Mesenchymal stem cell (in vitro differentiated cells and primary cell): Measurements from ENCODE around the gene SNAP23.
A peak's percentile ranks its signal among the peaks of the same experiment; 100 is the strongest.
"Not testable (repeated sequence)": the region's sequence is repeated elsewhere in the genome, so short reads cannot be mapped to it uniquely, and the experiment has no call there.

ENCODE experiments used
- DNase-seq: peaks from one replicate; pipeline ENCODE4 v3.0.0-alpha.2; 2013
- H2AFZ ChIP-seq: one replicate; pipeline ENCODE4 v1.6.1; 2013; ENCODE audit warnings: low read depth, mild to moderate bottlenecking, control low read depth, inconsistent platforms, low read length, moderate library complexity
- H2AK5ac ChIP-seq: 2 replicates; pipeline ENCODE4 v1.6.1; 2013; ENCODE audit warnings: low read length, moderate library complexity, mild to moderate bottlenecking, inconsistent platforms; ENCODE audit not compliant: severe bottlenecking
- H2BK120ac ChIP-seq: one replicate; pipeline ENCODE4 v1.6.1; 2013; ENCODE audit warnings: low read depth, mild to moderate bottlenecking, inconsistent platforms, low read length, moderate library complexity
- H2BK12ac ChIP-seq, 2 experiments: one replicate each; pipeline ENCODE4 v1.6.1; 2013; ENCODE audit warnings: inconsistent platforms in 2 of 2, low read length in 2 of 2, mild to moderate bottlenecking in 2 of 2, moderate library complexity in 2 of 2, control low read depth in 1 of 2
- H2BK15ac ChIP-seq: one replicate; pipeline ENCODE4 v1.6.1; 2013; ENCODE audit warnings: mild to moderate bottlenecking, low read depth, inconsistent platforms; ENCODE audit not compliant: poor library complexity, severe bottlenecking
- H2BK5ac ChIP-seq: 2 replicates; pipeline ENCODE4 v1.6.1; 2013; ENCODE audit warnings: low read depth, mild to moderate bottlenecking, low read length, control low read depth, inconsistent platforms; ENCODE audit not compliant: poor library complexity, severe bottlenecking
- H3K14ac ChIP-seq, 2 experiments: one replicate each; pipeline ENCODE4 v1.6.1; 2013; ENCODE audit warnings: inconsistent platforms in 2 of 2, low read length in 2 of 2, control low read depth in 1 of 2, mild to moderate bottlenecking in 1 of 2, moderate library complexity in 1 of 2
- H3K18ac ChIP-seq, 2 experiments: one replicate each; pipeline ENCODE4 v1.6.1; 2013; ENCODE audit warnings: inconsistent platforms in 2 of 2, low read length in 2 of 2, control low read depth in 1 of 2, low read depth in 1 of 2, mild to moderate bottlenecking in 1 of 2
- H3K23ac ChIP-seq, 2 experiments: one replicate each; pipeline ENCODE4 v1.6.1; 2013; ENCODE audit warnings: inconsistent platforms in 2 of 2, low read length in 2 of 2, mild to moderate bottlenecking in 2 of 2, moderate library complexity in 2 of 2, control low read depth in 1 of 2
- H3K27ac ChIP-seq: 2 replicates; pipeline ENCODE4 v1.5.1; 2013; ENCODE audit warnings: mild to moderate bottlenecking, moderate library complexity, low read length, control low read depth, inconsistent platforms; ENCODE audit not compliant: poor library complexity, severe bottlenecking
- H3K27me3 ChIP-seq, 2 experiments: 2 replicates each; pipeline versions ENCODE4 v1.6.1 to v1.7.0; 2013; ENCODE audit warnings: low read length in 2 of 2, mild to moderate bottlenecking in 2 of 2, moderate library complexity in 2 of 2, control low read depth in 1 of 2, inconsistent platforms in 1 of 2; ENCODE audit not compliant: control insufficient read depth in 1 of 2, insufficient read depth in 1 of 2
- H3K36me3 ChIP-seq, 2 experiments: 2 replicates each; pipeline versions ENCODE4 v1.6.1 to v1.7.0; 2013; ENCODE audit warnings: low read length in 2 of 2, control low read depth in 1 of 2, inconsistent platforms in 1 of 2, low read depth in 1 of 2, mild to moderate bottlenecking in 1 of 2; ENCODE audit not compliant: insufficient read depth in 2 of 2, control insufficient read depth in 1 of 2
- H3K4ac ChIP-seq, 2 experiments: one replicate each; pipeline ENCODE4 v1.6.1; 2013; ENCODE audit warnings: inconsistent platforms in 2 of 2, low read length in 2 of 2, mild to moderate bottlenecking in 2 of 2, moderate library complexity in 2 of 2, control low read depth in 1 of 2, low read depth in 1 of 2
- H3K4me1 ChIP-seq: 2 replicates; pipeline ENCODE4 v1.6.1; 2013; ENCODE audit warnings: low read depth, low read length, control low read depth; ENCODE audit not compliant: control insufficient read depth, insufficient read depth
- H3K4me2 ChIP-seq: 2 replicates; pipeline ENCODE4 v1.6.1; 2013; ENCODE audit warnings: low read length, mild to moderate bottlenecking, inconsistent platforms; ENCODE audit not compliant: poor library complexity, severe bottlenecking
- H3K4me3 ChIP-seq, 2 experiments: 2 replicates each; pipeline versions ENCODE4 v1.5.1 to v1.7.0; 2013; ENCODE audit warnings: low read length in 2 of 2, mild to moderate bottlenecking in 2 of 2, control low read depth in 1 of 2, low read depth in 1 of 2; ENCODE audit not compliant: insufficient read depth in 1 of 2
- H3K79me1 ChIP-seq: replicated peaks from 2 replicates; pipeline ENCODE4 v1.6.1; 2013; ENCODE audit warnings: mild to moderate bottlenecking, control low read depth, low read length, inconsistent platforms; ENCODE audit not compliant: poor library complexity, severe bottlenecking
- H3K9ac ChIP-seq: 2 replicates; pipeline ENCODE4 v1.7.0; 2013; ENCODE audit warnings: mild to moderate bottlenecking, low read length, moderate library complexity
- H3K9me3 ChIP-seq: 2 replicates; pipeline ENCODE4 v1.7.0; 2013; ENCODE audit warnings: mild to moderate bottlenecking, low read length; ENCODE audit not compliant: control insufficient read depth
- H4K8ac ChIP-seq: one replicate; pipeline ENCODE4 v1.6.1; 2013; ENCODE audit warnings: inconsistent platforms, mild to moderate bottlenecking, low read length, moderate library complexity
- H4K91ac ChIP-seq: one replicate; pipeline ENCODE4 v1.6.1; 2013; ENCODE audit warnings: mild to moderate bottlenecking, low read length, inconsistent platforms
- WGBS: methylation state at CpG from one replicate; pipeline ENCODE4 v1.1.7; 2013; ENCODE audit warnings: mixed read lengths; 5-methylcytosine and 5-hydroxymethylcytosine counted together

Gene SNAP23

DNA sequence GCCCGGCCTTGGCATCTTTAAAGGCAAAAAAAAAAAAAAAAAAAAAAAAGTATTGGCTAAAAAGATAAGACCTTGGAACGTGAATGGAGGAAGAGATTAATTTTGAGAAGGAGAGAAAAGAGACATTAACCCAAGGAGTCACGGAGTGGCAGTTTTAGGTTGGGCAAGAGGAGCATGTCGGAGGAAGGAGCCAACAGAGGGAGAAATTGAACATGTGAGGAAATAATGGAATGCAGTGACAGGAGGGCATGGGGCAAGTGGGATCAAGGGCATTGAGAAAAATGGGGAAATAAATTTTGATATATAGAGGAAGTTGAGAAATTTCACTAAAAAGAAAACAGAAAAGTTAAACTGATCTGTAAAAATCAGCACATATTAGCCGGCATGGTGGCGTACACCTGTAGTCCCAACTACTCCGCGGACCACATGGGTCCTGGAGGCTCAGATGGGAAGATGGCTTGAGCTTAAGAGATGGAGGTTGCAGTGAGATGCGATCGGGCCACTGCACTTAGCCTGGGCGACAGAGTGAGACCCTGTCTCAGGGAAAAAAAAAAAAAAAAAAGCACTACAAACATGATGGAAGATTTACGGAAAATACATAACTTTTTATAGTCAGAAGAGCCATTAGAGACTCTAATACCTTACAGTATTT, 54.4 kb downstream of the SNAP23 start:
- Histone ChIP-seq H3K18ac (no peak overlapping the region), H3K4ac (no peak overlapping the region), H3K14ac (no peak overlapping the region), H3K27me3 (no peaks in the 10 kb centered on the region), H3K9me3 (no peaks in the 10 kb centered on the region), H2BK12ac (no peak overlapping the region), H4K91ac (no peak overlapping the region), H3K4me1 (peaks cover 4% of the 10 kb centered on the region), H2BK5ac (no peak overlapping the region), H3K4me3 (peak overlapping the region in 1 of 2 experiments; percentile 97), H3K9ac (peak overlapping the region; percentile 94), H4K8ac (no peak overlapping the region), H3K4me2 (no peak overlapping the region), H2BK15ac (no peak overlapping the region), H2BK120ac (no peak overlapping the region), H3K23ac (no peak overlapping the region), H2AFZ (no peak overlapping the region), H3K79me1 (peaks cover 17% of the 10 kb centered on the region), H3K36me3 (peaks cover 5 to 14% of the 10 kb centered on the region in 2 experiments), H2AK5ac (no peak overlapping the region), H3K27ac (no peak overlapping the region)
- WGBS = 90% methylated on average over 10 of the region's 12 CpGs
- no peak for DNase-seq

GRCh38 chr15:42553554-42553953, 58.1 kb downstream of the SNAP23 start:
- peaks cover 11% of the 10 kb centered on the region for H3K79me1 ChIP-seq
- peaks cover 2% of the 10 kb centered on the region for H3K4me1 ChIP-seq
- no peak overlapping the region for H2BK15ac ChIP-seq
- peaks cover under 1 to 6% of the 10 kb centered on the region in 2 experiments for H3K36me3 ChIP-seq
- H2BK5ac ChIP-seq = no peak overlapping the region
- no peaks in the 10 kb centered on the region for H3K9me3 ChIP-seq
- no peak overlapping the region for H3K18ac ChIP-seq
- H4K8ac ChIP-seq = no peak overlapping the region
- no CpG with 5 or more reads among the region's 1 CpG for WGBS
- no peak overlapping the region for H3K4ac ChIP-seq
- no peak for DNase-seq
- H3K9ac ChIP-seq = no peak overlapping the region
- H3K23ac ChIP-seq = no peak overlapping the region
- H3K4me2 ChIP-seq = no peak overlapping the region
- no peak overlapping the region for H2BK120ac ChIP-seq
- no peak overlapping the region for H3K14ac ChIP-seq
- H2BK12ac ChIP-seq = no peak overlapping the region
- no peak overlapping the region for H4K91ac ChIP-seq
- H3K27ac ChIP-seq = no peak overlapping the region
- H3K27me3 ChIP-seq = no peaks in the 10 kb centered on the region
- no peak overlapping the region for H2AK5ac ChIP-seq
- H3K4me3 ChIP-seq = no peak overlapping the region
- H2AFZ ChIP-seq = no peak overlapping the region

GRCh38 chr15:42556550-42557207, 61.2 kb downstream of the SNAP23 start:
- not testable (repeated sequence) for H2BK5ac ChIP-seq, H4K91ac ChIP-seq, H2AFZ ChIP-seq, H2AK5ac ChIP-seq, H3K4me3 ChIP-seq, H2BK15ac ChIP-seq, H3K14ac ChIP-seq, H3K27me3 ChIP-seq, H3K18ac ChIP-seq, H2BK120ac ChIP-seq, DNase-seq, H3K9me3 ChIP-seq, H3K4ac ChIP-seq, H3K23ac ChIP-seq, H3K27ac ChIP-seq, H3K4me1 ChIP-seq, H4K8ac ChIP-seq, H3K9ac ChIP-seq, H3K4me2 ChIP-seq, H2BK12ac ChIP-seq
- peaks cover 14 to 31% of the 10 kb centered on the region in 2 experiments for H3K36me3 ChIP-seq
- 94% methylated on average over 8 of the region's 12 CpGs for WGBS
- H3K79me1 ChIP-seq = peaks cover 18% of the 10 kb centered on the region

GRCh38 chr15:42558739-42559138, 63.3 kb downstream of the SNAP23 start:
- Histone ChIP-seq H3K79me1 (peaks cover 17% of the 10 kb centered on the region), H2BK15ac (no peak overlapping the region), H3K23ac (no peak overlapping the region), H3K27me3 (no peaks in the 10 kb centered on the region), H4K8ac (no peak overlapping the region), H3K4me3 (no peak overlapping the region), H3K18ac (no peak overlapping the region), H2AFZ (no peak overlapping the region), H2AK5ac (no peak overlapping the region), H3K14ac (no peak overlapping the region), H3K27ac (no peak overlapping the region), H3K4me1 (no peaks in the 10 kb centered on the region), H3K36me3 (peaks cover 14 to 47% of the 10 kb centered on the region in 2 experiments), H4K91ac (no peak overlapping the region), H3K9ac (no peak overlapping the region), H3K4ac (no peak overlapping the region), H2BK12ac (no peak overlapping the region), H2BK5ac (no peak overlapping the region), H3K4me2 (no peak overlapping the region), H2BK120ac (no peak overlapping the region), H3K9me3 (no peaks in the 10 kb centered on the region)
- DNase-seq = no peak
- 93% methylated on average over 2 of the region's 3 CpGs for whole genome bisulfite sequencing
